Measurements from ENCODE around the gene HECTD4. TPM values are rescaled to one million over a fixed set of nuclear protein-coding genes. Genes with fewer than 3 reads are reported as not detected.
"Not testable (repeated sequence)": the region's sequence is repeated elsewhere in the genome, so short reads cannot be mapped to it uniquely, and the experiment has no call there.

Gene HECTD4
- polyA plus RNA-seq, 1 experiment: 7.3 TPM

DNA sequence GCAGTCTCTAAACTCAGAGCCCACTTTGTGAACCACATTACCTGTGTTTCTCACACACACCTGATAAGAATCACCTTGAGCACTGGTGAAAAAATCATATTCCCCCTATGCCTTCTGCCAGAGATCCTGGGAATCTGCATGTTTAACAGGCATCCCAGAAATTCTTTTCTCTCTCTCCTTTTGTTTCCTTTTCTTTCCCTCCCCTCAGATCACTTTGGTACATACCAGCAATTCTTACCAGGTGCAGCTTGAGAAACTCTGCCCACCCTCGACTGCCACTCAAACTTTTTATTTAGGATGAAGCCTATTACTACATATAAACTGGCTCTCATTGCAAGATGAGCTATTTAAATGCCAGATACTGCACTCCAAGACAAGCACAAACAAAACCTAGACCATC is 36.0 kb downstream of the HECTD4 start:
- TF ChIP-seq, protein P1, sequence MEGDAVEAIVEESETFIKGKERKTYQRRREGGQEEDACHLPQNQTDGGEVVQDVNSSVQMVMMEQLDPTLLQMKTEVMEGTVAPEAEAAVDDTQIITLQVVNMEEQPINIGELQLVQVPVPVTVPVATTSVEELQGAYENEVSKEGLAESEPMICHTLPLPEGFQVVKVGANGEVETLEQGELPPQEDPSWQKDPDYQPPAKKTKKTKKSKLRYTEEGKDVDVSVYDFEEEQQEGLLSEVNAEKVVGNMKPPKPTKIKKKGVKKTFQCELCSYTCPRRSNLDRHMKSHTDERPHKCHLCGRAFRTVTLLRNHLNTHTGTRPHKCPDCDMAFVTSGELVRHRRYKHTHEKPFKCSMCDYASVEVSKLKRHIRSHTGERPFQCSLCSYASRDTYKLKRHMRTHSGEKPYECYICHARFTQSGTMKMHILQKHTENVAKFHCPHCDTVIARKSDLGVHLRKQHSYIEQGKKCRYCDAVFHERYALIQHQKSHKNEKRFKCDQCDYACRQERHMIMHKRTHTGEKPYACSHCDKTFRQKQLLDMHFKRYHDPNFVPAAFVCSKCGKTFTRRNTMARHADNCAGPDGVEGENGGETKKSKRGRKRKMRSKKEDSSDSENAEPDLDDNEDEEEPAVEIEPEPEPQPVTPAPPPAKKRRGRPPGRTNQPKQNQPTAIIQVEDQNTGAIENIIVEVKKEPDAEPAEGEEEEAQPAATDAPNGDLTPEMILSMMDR (IDR thresholded peaks at IDR 0.05; ENCODE audit: insufficient read depth, low read depth, low read length): no peak
- H3K27me3 ChIP-seq (ENCODE audit: control insufficient read depth, insufficient read depth, low read length): no peaks in the 10 kb centered on the region
- CTCF ChIA-PET: interaction anchor here (1.2 to 1.4 kb wide), 2 partner anchors 23 to 41 kb away, joined by 3 read pairs; no protein-coding TSS in a partner anchor
- H3K4me3 ChIP-seq (ENCODE audit: low read depth, low read length): no peak overlapping the region
- DNase-seq (ENCODE audit: low read depth): no peak
- no peaks in the 10 kb centered on the region for H3K36me3 ChIP-seq (ENCODE audit: control insufficient read depth, insufficient read depth, low read length)
- POLR2A ChIA-PET: no interaction called here

DNA sequence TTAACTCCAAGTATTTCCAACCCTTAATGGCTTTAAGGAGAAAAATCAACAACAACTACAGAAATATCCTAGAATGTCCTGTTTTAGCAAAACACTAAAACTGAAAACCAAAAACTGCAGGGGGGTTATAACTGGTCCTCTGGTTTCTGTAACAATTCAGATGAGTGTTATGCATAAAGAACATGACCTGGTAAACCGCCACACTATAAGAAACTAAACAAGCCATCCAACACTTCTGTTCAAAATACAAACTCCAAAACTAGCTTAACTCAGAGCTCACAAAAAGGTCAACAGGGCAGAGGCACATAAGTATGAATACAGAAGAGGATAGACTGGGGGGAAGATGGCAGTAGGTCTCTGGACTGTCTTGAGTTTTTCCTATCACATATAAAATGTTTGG is 38.0 kb downstream of the HECTD4 start:
- TF ChIP-seq, protein P1 (IDR thresholded peaks at IDR 0.05; ENCODE audit: insufficient read depth, low read depth, low read length): no peak
- Histone ChIP-seq H3K4me3 (ENCODE audit: low read depth, low read length) (no peak overlapping the region), H3K36me3 (ENCODE audit: control insufficient read depth, insufficient read depth, low read length) (no peaks in the 10 kb centered on the region), H3K27me3 (ENCODE audit: control insufficient read depth, insufficient read depth, low read length) (no peaks in the 10 kb centered on the region)
- DNase-seq (ENCODE audit: low read depth): no peak
- CTCF ChIA-PET: no interaction called here
- POLR2A ChIA-PET: no interaction called here

DNA sequence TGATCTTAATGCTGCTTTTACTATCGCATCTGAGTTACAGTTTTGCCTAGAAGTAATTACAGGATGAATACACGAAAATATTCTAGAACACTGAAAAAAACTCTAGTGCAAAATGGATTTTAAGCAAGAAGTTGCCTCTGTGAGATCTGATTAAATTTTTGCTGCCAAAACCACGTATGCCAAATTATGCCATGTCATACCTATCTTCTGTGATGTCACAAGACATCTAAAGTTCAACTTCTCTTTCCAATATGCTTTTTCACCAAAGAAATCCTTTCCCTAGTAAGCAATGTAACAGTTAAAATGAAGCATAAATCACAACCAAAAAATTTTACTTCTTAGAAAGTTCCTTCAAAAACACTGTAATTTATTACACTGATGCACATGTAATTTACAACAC is 39.6 kb downstream of the HECTD4 start:
- no peaks in the 10 kb centered on the region for H3K36me3 ChIP-seq (ENCODE audit: control insufficient read depth, insufficient read depth, low read length)
- no peaks in the 10 kb centered on the region for H3K27me3 ChIP-seq (ENCODE audit: control insufficient read depth, insufficient read depth, low read length)
- no peak overlapping the region for H3K4me3 ChIP-seq (ENCODE audit: low read depth, low read length)
- ChIA-PET POLR2A (no interaction called here), CTCF (no interaction called here)
- DNase-seq (ENCODE audit: low read depth): no peak
- TF ChIP-seq, protein P1 (IDR thresholded peaks at IDR 0.05; ENCODE audit: insufficient read depth, low read depth, low read length): no peak

DNA sequence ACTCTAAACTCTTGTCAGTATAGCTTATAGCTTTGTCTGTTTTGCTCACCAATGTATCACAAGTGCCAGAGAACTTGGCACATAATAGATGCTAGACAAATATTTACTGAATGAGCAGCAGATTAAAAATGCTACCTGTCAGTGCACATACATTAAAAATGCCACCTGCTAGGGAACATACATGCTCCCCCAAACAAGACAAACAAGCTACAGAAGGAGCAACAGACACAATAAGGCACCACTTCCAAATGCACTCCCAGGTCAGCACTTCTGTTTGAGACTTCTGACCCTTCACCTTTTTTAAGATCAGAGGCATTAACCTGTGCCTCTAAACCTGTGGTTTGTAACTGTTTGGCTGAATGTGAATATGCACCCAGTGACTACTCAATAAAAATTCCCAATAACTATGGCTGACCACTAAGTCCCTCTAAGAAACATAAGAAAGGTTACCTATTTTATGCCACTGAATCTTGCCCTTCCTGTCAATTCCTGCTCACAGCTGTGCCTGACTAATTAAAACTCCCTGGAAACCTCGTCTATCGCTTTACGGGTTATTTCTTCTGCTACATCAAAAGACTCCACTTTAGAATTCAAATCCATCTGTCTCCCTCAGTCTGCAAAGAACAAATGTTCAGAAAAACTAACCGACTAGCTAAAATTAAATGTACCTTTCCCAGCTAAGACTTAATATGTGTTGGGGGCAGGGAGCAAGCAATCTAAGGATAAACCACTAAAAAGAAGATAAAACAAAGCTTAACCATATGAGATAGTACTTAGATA is 41.0 kb downstream of the HECTD4 start:
- Histone ChIP-seq H3K4me3 (ENCODE audit: low read depth, low read length) (no peak overlapping the region), H3K27me3 (ENCODE audit: control insufficient read depth, insufficient read depth, low read length) (no peaks in the 10 kb centered on the region), H3K36me3 (ENCODE audit: control insufficient read depth, insufficient read depth, low read length) (no peaks in the 10 kb centered on the region)
- TF ChIP-seq, protein P1 (IDR thresholded peaks at IDR 0.05; ENCODE audit: insufficient read depth, low read depth, low read length): no peak
- CTCF ChIA-PET: interaction anchor here (0.7 to 1.0 kb wide), 3 partner anchors 9 to 138 kb away, joined by 3 read pairs; no protein-coding TSS in a partner anchor
- POLR2A ChIA-PET: no interaction called here
- DNase-seq (ENCODE audit: low read depth): no peak

DNA sequence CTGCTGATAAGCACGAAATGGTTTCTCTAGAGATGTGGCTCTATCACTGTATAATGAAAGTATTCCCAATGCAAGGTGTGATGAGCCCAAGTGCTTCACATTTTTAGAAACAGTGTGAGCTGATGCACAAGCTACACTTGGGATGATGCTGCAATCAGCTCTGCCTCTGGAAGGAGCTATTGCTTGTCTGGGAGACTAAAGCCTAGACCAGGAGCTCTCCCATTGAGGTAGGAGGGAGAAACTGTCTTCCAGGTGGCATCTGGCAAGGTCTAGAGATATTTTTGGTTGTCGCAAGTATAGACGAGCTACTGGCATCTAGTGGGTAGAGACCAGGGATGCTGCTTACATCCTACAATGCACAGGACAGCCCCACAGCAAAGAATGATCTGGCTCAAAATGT is 42.0 kb downstream of the HECTD4 start:
- Histone ChIP-seq H3K27me3 (ENCODE audit: control insufficient read depth, insufficient read depth, low read length) (no peaks in the 10 kb centered on the region), H3K4me3 (ENCODE audit: low read depth, low read length) (no peak overlapping the region), H3K36me3 (ENCODE audit: control insufficient read depth, insufficient read depth, low read length) (no peaks in the 10 kb centered on the region)
- CTCF ChIA-PET: no interaction called here
- TF ChIP-seq, protein P1 (IDR thresholded peaks at IDR 0.05; ENCODE audit: insufficient read depth, low read depth, low read length): no peak
- POLR2A ChIA-PET: interaction anchor here (0.6 kb wide), 1 partner anchor 560 kb away, joined by 3 read pairs; no protein-coding TSS in a partner anchor
- DNase-seq (ENCODE audit: low read depth): no peak

DNA sequence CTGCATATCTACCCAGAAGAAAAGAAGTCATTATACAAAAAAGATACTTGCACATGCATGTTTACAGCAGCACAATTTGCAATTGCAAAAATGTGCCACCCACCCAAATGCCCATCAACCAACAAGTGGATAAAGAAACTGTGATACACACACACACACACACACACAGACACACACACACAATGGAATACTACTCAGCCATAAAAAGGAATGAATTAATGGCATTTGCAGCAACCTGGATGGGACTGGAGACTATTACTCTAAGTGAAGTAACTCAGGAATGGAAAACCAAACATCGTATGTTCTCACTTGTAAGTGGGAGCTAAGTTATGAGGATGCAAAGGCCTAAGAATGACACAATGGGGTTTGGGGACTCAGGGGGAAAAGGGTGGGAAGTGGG is 47.2 kb downstream of the HECTD4 start:
- H3K36me3 ChIP-seq (ENCODE audit: control insufficient read depth, insufficient read depth, low read length); DNase-seq (ENCODE audit: low read depth); CTCF ChIA-PET; H3K27me3 ChIP-seq (ENCODE audit: control insufficient read depth, insufficient read depth, low read length); POLR2A ChIA-PET; H3K4me3 ChIP-seq (ENCODE audit: low read depth, low read length): not testable (repeated sequence)
